Measurements from ENCODE around the gene GRM4.

Gene GRM4

GRCh38 chr6:33994472-33995308 is 151.2 kb downstream of the GRM4 start:
- no peak for DNase-seq (ENCODE audit: low read depth, low spot score)
- H3K4me3 ChIP-seq (ENCODE audit: low read length), result no peak overlapping the region

GRCh38 chr6:33993653-33994471 is 152.0 kb downstream of the GRM4 start:
- H3K4me3 ChIP-seq (ENCODE audit: low read length), result no peak overlapping the region
- no peak for DNase-seq (ENCODE audit: low read depth, low spot score)

GRCh38 chr6:33993091-33993490 is 152.8 kb downstream of the GRM4 start:
- no peak overlapping the region for H3K4me3 ChIP-seq (ENCODE audit: low read length)
- no peak for DNase-seq (ENCODE audit: low read depth, low spot score)

- H3K4me3 ChIP-seq (ENCODE audit: low read length), result no peak overlapping the region
- no peak for DNase-seq (ENCODE audit: low read depth, low spot score)
These were observed 153.7 kb downstream of the GRM4 start for GRCh38 chr6:33992191-33992590.

- DNase-seq (ENCODE audit: low read depth, low spot score), result no peak
- H3K4me3 ChIP-seq (ENCODE audit: low read length), result no peak overlapping the region
These were observed 154.3 kb downstream of the GRM4 start for GRCh38 chr6:33991610-33992009.

GRCh38 chr6:33990061-33990541 is 155.8 kb downstream of the GRM4 start:
- DNase-seq (ENCODE audit: low read depth, low spot score), result no peak
- H3K4me3 ChIP-seq (ENCODE audit: low read length), result no peak overlapping the region

- DNase-seq (ENCODE audit: low read depth, low spot score), result no peak
- no peak overlapping the region for H3K4me3 ChIP-seq (ENCODE audit: low read length)
These were observed 156.7 kb downstream of the GRM4 start for GRCh38 chr6:33989016-33989854.

- no peak for DNase-seq (ENCODE audit: low read depth, low spot score)
- H3K4me3 ChIP-seq (ENCODE audit: low read length), result no peak overlapping the region
These were observed 157.5 kb downstream of the GRM4 start for GRCh38 chr6:33988121-33989015.

GRCh38 chr6:33987531-33988021 is 158.3 kb downstream of the GRM4 start:
- no peak for DNase-seq (ENCODE audit: low read depth, low spot score)
- H3K4me3 ChIP-seq (ENCODE audit: low read length), result no peak overlapping the region

- H3K4me3 ChIP-seq (ENCODE audit: low read length), result no peak overlapping the region
These were observed 159.9 kb downstream of the GRM4 start for GRCh38 chr6:33985947-33986346.

GRCh38 chr6:33985313-33985751 is 160.6 kb downstream of the GRM4 start:
- DNase-seq (ENCODE audit: low read depth, low spot score), result no peak
- no peak overlapping the region for H3K4me3 ChIP-seq (ENCODE audit: low read length)

More at GRCh38 chr6:33985947-33986346, 159.9 kb downstream of the GRM4 start:
- no peak for DNase-seq (ENCODE audit: low read depth, low spot score)

GRCh38 chr6:33984466-33985312 is 161.2 kb downstream of the GRM4 start:
- H3K4me3 ChIP-seq (ENCODE audit: low read length), result no peak overlapping the region
- no peak for DNase-seq (ENCODE audit: low read depth, low spot score)

GRCh38 chr6:33983721-33984465 is 162.0 kb downstream of the GRM4 start:
- H3K4me3 ChIP-seq (ENCODE audit: low read length), result no peak overlapping the region
- no peak for DNase-seq (ENCODE audit: low read depth, low spot score)

GRCh38 chr6:33983109-33983716 is 162.7 kb downstream of the GRM4 start:
- no peak for DNase-seq (ENCODE audit: low read depth, low spot score)
- no peak overlapping the region for H3K4me3 ChIP-seq (ENCODE audit: low read length)

GRCh38 chr6:33981861-33982260 is 164.0 kb downstream of the GRM4 start:
- DNase-seq (ENCODE audit: low read depth, low spot score), result no peak
- H3K4me3 ChIP-seq (ENCODE audit: low read length), result no peak overlapping the region

GRCh38 chr6:33981421-33981820 is 164.5 kb downstream of the GRM4 start:
- no peak for DNase-seq (ENCODE audit: low read depth, low spot score)
- H3K4me3 ChIP-seq (ENCODE audit: low read length), result no peak overlapping the region

Measured in Jurkat, Clone E6-1 (cell line).